Activated T-cell treated with anti-CD3 and anti-CD28 coated beads, Interleukin-2, amount 50 U/mL, for 48 hours (primary cell): Measurements from ENCODE around the gene PM20D2.
"Not testable (repeated sequence)": the region's sequence is repeated elsewhere in the genome, so short reads cannot be mapped to it uniquely, and the experiment has no call there.

ENCODE experiments used
- DNase-seq, 2 experiments: peaks; one replicate each; pipeline ENCODE4 v3.0.0-alpha.2; 2020

PM20D2 gene

DNA sequence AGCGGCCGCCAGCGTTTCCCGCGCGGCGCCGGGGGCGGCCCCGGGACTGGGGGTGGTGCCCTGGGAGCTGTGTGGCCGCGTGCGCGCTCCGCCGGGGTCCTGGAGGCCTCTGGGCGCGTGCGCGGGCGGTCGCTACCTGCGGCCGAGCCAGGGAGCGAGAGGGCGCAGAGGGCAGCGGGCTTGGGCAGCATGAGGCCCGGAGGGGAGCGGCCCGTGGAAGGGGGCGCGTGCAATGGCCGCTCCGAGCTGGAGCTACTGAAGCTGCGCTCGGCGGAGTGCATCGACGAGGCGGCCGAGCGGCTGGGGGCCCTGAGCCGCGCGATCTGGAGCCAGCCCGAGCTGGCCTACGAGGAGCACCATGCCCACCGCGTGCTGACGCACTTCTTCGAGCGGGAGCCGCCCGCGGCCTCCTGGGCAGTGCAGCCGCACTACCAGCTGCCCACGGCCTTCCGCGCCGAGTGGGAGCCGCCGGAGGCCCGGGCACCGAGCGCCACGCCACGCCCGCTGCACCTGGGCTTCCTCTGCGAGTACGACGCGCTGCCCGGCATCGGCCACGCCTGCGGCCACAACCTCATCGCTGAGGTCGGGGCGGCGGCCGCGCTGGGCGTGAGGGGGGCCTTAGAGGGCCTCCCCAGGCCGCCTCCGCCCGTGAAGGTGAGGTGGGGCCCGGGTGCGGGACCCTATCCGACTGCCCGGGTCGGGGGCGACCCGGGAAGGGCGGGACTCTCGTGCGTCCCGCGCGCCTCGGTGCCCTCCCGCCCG, at the start of gene PM20D2:
Gene PM20D2 (plus strand): TSS at position 100 of the 762 bp plus-strand sequence. CDS start 90 bp downstream, at position 190.
- DNase-seq = peak; percentile 75 to 82

- DNase-seq = no peak
These were observed 47.4 kb upstream of the PM20D2 start for GRCh38 chr6:89098461-89098860.

GRCh38 chr6:89100114-89100513, 45.7 kb upstream of the PM20D2 start:
- DNase-seq = no peak

GRCh38 chr6:89110284-89110683, 35.6 kb upstream of the PM20D2 start:
- DNase-seq = no peak

DNA sequence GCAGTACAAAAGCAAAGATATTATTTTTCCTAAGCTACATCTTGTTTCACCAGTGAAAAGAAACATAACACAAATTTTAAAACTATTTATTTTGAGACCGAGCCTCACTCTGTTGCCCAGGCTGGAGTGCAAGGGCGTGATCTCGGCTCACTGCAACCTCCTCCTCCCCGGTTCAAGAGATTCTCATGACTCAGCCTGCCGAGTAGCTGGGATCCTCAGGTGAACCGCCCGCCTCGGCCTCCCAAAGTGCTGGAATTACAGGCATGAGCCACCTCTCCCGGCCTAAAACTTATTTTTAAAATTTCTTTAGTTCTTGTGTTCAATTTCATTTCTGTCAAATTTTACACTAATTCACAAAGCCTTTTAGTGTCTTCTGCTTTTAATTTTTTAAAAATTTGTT, 33.9 kb upstream of the PM20D2 start:
- DNase-seq = no peak

DNA sequence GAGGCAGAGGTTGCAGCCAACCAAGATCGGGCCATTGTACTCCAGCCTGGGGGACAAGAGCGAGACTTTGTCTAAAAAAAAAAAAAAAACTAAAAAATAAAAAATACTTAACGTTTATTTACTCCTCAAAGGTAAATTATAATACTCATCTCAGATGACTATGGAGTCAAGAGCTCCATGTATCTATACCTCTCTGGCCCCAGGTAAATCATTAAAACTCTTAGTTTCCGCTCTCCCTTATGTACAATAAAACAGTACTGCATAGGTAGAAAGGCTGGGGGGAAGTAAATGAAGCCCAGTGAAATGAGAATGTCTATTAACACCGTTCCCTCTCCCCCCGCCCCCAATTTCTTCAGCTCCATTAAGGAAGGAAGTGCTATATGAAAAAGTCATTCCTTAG, 29.2 kb upstream of the PM20D2 start:
- DNase-seq = no peak

- DNase-seq = peak; percentile 51 to 65
These were observed 28.4 kb upstream of the PM20D2 start, which contains the start of gene SRSF12 for GRCh38 chr6:89117211-89118108. SRSF12 (minus strand) TSS chr6:89118071; CDS start chr6:89117887, 184 bp downstream.

DNA sequence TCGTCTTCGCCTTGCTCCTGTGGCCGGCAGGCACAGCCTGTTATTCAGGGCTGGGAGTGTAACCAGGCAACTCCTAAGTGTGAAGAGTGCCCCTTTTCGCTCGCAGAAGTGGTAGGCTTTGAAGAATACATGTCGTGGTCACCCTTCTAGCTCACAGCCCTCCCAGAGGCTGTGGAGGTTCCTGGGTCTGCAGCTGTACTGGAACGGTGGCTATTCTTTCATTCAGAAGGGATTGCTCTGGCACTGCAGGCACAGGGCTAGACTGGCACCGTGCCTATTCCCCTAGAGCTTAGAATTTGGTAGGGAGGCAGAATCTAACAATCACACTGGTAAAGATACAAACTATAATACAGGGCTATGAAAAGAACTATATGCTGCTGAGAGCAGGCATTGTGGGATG, 26.9 kb upstream of the PM20D2 start:
- no peak for DNase-seq

GRCh38 chr6:89120371-89120770, 25.5 kb upstream of the PM20D2 start:
- DNase-seq = no peak

GRCh38 chr6:89121934-89122333, 23.9 kb upstream of the PM20D2 start:
- no peak for DNase-seq

DNA sequence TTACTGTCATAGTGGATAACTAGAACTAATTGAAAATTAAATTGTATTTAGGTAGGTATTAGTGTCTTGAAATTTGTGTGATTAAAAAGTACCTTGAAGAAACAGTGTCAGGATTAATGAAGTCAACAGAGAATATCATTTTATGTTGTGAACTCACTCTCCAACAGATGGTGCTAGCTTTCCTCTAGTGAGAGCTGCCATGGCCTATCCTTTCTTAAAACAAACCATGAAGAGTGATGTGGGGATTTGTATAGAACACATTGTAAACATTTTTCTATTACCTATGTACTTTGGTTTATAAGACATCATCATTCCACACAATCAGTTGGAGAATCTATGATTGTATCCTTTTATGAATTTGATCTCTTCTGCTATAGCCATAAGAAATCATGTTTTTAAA, 23.2 kb upstream of the PM20D2 start:
- no peak for DNase-seq

GRCh38 chr6:89128256-89128671, 17.6 kb upstream of the PM20D2 start:
- DNase-seq = not testable (repeated sequence)

DNA sequence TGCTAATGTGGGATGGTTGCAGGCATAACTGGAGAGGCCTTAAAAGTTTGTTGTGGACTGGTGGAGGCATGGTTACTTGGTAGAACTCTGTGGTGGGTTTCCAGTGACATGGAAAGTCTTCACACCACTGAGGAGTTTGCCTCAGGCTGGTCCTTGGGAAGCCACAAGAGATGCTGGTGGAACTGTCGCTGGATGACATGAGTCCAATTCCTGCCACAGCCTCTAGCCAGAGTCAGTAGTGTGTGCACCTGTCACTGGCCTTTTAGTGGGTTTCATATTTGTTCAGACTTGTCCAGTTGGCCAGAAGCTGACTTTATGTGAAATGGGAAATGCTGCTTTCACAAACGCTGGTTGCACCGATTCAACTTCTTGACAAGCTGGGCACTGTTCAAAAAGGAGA, 14.3 kb upstream of the PM20D2 start:
- DNase-seq = no peak

- no peak for DNase-seq
These were observed 13.8 kb upstream of the PM20D2 start for GRCh38 chr6:89132057-89132456.

GRCh38 chr6:89133981-89134380, 11.9 kb upstream of the PM20D2 start:
- no peak for DNase-seq

DNA sequence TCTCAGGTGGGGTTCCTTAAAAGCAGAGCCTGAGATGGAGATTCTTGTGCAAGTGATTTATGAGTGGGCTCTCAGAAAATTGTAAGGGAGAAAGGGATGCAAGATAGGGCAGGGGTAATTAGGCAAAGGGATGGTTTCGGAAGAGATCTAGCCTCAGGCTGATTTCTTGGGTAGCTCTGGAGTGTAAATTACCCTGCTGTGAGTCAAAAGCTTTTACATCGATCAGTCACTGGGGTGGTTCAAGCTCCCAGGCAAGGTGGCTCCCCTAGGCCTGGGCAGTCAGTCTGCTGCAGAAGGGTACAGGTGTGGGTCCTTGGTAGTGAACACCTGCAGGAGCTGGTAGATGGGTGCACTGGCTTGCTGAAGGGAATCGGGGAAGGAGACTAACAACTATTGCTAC, 11.1 kb upstream of the PM20D2 start:
- DNase-seq = no peak

GRCh38 chr6:89138173-89138572, 7.7 kb upstream of the PM20D2 start:
- DNase-seq = no peak

GRCh38 chr6:89139509-89140346, 6.1 kb upstream of the PM20D2 start:
- no peak for DNase-seq

- DNase-seq = no peak
These were observed 5.3 kb upstream of the PM20D2 start for GRCh38 chr6:89140347-89141156.

- DNase-seq = no peak
These were observed 1.4 kb upstream of the PM20D2 start for GRCh38 chr6:89144354-89144906.

DNA sequence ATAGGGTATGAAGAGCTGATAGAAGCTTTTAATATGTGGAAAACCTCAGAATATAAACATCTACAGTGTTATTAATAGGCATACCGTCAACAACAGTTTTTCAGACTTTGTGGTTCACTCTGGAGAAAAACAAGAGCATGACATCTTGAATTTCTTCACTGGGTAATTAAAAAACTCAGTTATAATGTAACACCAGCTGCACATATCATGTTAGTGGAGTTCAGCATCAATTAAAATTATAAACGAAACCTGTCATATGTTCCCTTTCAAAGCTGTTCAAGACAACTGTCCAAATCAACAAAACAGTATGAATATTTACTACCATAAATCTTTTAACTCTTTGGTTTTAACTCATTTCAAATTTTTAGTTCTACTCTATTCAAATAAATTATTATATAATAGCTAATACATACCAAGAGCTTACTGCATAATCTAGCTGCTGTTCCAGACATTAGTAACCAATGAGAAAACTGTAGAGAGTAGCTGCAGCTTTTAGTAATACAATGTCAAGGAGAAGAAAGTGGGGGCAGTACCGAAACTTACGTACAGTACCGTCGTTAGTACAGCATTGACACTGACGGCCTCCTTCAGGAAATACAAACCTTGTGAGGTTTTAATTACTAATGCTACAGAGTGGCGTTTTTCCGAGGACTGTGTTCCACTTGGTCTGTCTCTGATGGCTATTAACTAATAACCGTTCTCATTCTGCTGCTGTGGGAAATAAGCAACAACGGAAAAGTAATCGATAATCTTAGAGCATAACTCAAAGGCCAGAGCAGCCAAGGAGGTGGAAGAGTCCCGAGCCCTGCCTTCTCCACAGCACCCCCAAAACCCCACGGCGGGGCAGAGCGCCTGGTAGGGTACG, 532 bp upstream of the PM20D2 start:
- no peak for DNase-seq
